SK-N-MC (cell line): Measurements from ENCODE around the gene ZMIZ1.

Experiments used
- EZH2 ChIP-seq: fragments of 200-600 bp; sonication (generic); IDR thresholded peaks from one replicate; pipeline ENCODE4 v1.6.1; 2017; ENCODE audit warnings: antibody characterized with exemption
- FOXP2 ChIP-seq: optimal IDR thresholded peaks from 2 replicates; pipeline ENCODE3; 2011; ENCODE audit warnings: mild to moderate bottlenecking, moderate library complexity; ENCODE audit not compliant: insufficient read depth; ENCODE audit errors: extremely low read length, control extremely low read depth
- POLR2AphosphoS5 ChIP-seq: IDR thresholded peaks from 2 replicates; pipeline ENCODE4 v1.6.1; 2012; ENCODE audit warnings: mild to moderate bottlenecking, low read depth, low read length, borderline replicate concordance

DNA sequence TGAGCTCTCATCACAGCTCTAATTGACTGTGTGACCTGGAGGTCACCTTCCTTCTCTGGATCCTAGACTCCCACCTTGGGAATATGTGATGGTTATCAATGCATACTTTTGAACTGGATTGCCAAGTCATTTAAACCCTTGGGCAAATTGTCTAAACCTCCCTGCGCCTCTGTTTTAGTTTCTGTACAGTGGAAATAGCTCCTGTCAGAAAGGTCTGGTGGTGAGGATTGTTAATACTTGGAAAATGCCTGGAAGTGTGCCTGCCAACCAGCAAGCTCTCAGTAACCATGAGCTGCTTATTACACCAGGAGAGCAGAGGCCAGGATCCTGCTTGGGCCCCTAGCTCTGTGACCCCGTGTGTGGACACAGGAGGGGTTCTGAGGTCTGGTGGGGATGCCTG, 169.8 kb downstream of the ZMIZ1 start:
- no peak for TF ChIP-seq POLR2AphosphoS5
- no peak for TF ChIP-seq EZH2
- no peak for TF ChIP-seq FOXP2
